Esophagus (tissue), 2 donors: ENCODE results near the gene IWS1. TPM values are rescaled to one million over a fixed set of nuclear protein-coding genes. Genes with fewer than 3 reads are reported as not detected.

Experiments used
- H3K27ac ChIP-seq, 2 donors: one replicate each; pipeline ENCODE4 v1.5.1; 2013; ENCODE audit warnings: low read depth in 2 of 2, mild to moderate bottlenecking in 2 of 2, inconsistent platforms in 1 of 2, low read length in 1 of 2, moderate library complexity in 1 of 2
- H3K27me3 ChIP-seq, 2 donors: one replicate each; pipeline ENCODE4 v1.6.1; 2013; ENCODE audit warnings: low read length in 2 of 2, control low read depth in 1 of 2, mild to moderate bottlenecking in 1 of 2; ENCODE audit not compliant: insufficient read depth in 2 of 2, control insufficient read depth in 1 of 2
- H3K36me3 ChIP-seq, 2 donors: one replicate each; pipeline ENCODE4 v1.6.1; 2013; ENCODE audit warnings: low read length in 1 of 2; ENCODE audit not compliant: control insufficient read depth in 2 of 2, insufficient read depth in 2 of 2
- H3K4me1 ChIP-seq, 2 donors: one replicate each; pipeline ENCODE4 v1.6.1; 2013; ENCODE audit warnings: low read length in 1 of 2; ENCODE audit not compliant: control insufficient read depth in 2 of 2, insufficient read depth in 2 of 2
- H3K4me3 ChIP-seq, 2 donors: one replicate each; pipeline ENCODE4 v1.5.1; 2013; ENCODE audit warnings: low read length in 2 of 2, mild to moderate bottlenecking in 2 of 2, low read depth in 1 of 2, moderate library complexity in 1 of 2
- H3K9me3 ChIP-seq, 2 donors: one replicate each; pipeline ENCODE4 v1.6.1; 2013; ENCODE audit warnings: mild to moderate bottlenecking in 2 of 2, low read depth in 1 of 2, low read length in 1 of 2, moderate library complexity in 1 of 2; ENCODE audit not compliant: control insufficient read depth in 2 of 2, insufficient read depth in 1 of 2
- WGBS, 2 donors: extraction: QIAGEN DNeasy Blood & Tissue Kit; methylation state at CpG; one replicate each; pipeline ENCODE4 v1.1.7; 2013; 5-methylcytosine and 5-hydroxymethylcytosine counted together
- polyA plus RNA-seq, 2 donors: library from polyadenylated mRNA; stranded (reverse); fragments of 200-250 nt; gene quantifications; one replicate each; pipeline ENCODE4 v1.2.3, GENCODE V29; 2013
- donor health status: healthy with polysubstance abuse.
- donor health status: Bipolar disorder and iron deficiency.

The IWS1 gene
- polyA plus RNA-seq, 2 donors = 14.1 to 19.7 TPM

DNA sequence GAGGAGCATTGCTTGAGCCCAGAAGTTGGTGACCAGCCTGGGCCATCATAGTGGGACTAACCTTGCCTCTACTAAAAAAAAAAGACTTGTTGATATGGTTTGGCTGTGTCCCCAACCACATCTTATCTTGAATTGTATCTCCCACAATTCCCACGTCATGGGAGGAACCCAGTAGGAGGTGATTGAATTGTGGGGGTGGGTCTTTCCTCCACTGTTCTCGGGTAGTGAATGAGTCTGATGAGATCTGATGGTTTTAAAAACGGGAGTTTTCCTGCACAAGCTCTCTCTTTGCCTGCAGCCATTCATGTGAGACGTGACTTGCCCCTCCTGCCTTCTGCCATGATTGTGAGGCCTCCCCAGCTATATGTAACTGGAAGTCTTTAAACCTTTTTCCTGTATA lies 61.0 kb downstream of the IWS1 start:
- Histone ChIP-seq H3K36me3 (peaks cover 0 to 4% of the 10 kb centered on the region in 2 donors), H3K27ac (no peak overlapping the region), H3K9me3 (no peaks in the 10 kb centered on the region), H3K4me3 (no peak overlapping the region), H3K27me3 (no peaks in the 10 kb centered on the region), H3K4me1 (no peaks in the 10 kb centered on the region)
- 68 to 69% methylated on average over 4 of the region's 4 CpGs for WGBS, 2 donors

DNA sequence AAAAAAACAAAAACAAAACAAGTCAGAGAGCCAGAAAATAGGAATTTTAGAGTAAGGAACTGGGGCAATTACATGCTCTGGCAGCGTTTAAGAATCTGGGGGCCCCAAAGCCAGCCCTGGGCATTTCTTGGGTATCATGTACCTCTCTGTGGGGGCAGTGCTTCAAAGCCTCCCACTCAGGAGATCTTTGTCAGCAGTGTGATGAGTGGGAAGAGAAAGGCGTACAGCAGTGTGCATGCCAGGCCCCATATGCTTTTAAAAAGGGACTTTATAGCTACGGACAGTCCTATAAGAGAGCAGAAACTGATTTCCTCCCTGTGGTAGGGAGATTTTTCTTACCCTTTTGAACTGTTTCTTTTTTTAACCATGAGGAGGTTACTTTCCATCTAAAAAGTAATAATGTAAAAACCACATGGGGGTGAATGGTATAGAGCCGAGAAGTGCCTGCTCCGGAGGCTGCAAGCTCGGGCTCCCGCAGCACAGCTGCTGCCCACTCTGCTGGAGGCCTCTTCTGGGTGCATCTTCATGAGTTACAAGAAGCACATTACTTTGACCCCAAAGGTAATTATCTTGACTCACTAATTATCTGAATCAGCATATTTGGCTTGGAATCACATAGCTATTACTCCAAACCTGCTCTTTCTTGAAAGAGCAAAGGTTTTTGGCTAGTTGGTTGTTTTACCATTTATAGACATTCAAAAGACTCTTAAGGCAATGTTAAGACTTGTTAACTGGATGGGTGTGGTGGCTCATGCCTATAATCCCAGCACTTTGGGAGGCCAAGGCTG lies 61.6 kb downstream of the IWS1 start:
- no peak overlapping the region for H3K27ac ChIP-seq
- H3K9me3 ChIP-seq = no peaks in the 10 kb centered on the region
- no peaks in the 10 kb centered on the region for H3K4me1 ChIP-seq
- peaks cover 0 to 4% of the 10 kb centered on the region in 2 donors for H3K36me3 ChIP-seq
- no peaks in the 10 kb centered on the region for H3K27me3 ChIP-seq
- no peak overlapping the region for H3K4me3 ChIP-seq
- WGBS, 2 donors = 75 to 76% methylated on average over 7 of the region's 7 CpGs

DNA sequence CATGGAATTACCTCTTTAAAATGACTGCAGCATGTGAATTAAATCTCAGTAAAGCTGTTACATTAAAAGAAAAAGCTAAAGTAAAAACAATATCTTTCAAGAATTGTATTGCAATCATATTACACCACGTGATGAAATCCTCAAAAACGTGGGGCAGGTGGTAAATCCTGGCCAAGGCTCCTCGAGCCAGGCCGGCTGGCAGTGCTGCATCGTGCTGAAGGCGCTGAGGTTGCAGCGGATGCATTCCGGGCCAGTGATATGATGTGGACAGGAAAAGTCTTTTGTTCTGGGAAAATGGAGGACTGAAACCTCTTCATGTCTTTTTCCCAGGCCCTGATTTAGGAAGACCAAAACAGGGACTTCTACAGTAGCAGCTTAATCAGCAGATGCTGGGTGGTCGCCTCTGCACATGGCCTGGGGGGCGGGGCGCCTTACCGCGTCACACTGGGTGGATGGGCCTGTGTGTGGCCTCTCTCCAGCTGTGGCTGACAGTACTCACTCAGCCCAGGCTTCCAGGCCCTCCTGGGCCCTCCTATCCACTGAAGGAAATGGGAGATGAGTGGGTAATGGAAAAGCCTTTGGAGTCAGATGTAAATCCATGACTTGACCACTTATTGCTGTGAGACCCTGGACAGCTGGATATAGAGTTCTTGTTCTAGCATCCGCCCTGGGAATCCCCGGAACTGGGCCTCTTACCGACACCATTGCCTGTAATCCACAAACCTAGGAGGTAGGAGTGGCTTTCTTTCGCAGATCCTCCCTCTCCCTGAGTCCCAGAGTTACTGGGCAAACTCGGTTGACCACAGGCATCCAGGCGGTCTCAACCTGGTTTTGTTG lies 62.9 kb downstream of the IWS1 start:
- Histone ChIP-seq H3K36me3 (no peaks in the 10 kb centered on the region), H3K27me3 (no peaks in the 10 kb centered on the region), H3K4me1 (no peaks in the 10 kb centered on the region), H3K27ac (no peak overlapping the region), H3K4me3 (no peak overlapping the region), H3K9me3 (no peaks in the 10 kb centered on the region)
- WGBS, 2 donors = 86% methylated on average over 19 of the region's 19 CpGs

DNA sequence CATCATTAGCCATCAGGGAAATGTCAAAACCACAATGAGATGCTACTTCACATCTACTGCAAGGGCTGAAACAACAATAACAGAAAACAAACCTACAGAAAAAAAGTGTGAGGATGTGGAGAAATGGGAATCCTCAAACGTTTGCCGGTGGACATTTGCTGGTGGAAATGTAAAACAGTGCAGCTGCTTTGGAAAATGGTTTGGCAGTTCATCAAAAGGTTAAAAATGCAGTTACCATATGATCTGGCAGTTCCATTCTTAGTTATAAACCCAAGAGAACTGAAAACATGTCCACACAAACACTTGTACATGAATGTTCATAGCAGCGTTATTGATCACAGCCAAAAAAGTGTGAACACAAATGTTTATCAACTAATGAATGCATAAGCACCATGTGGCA lies 63.8 kb downstream of the IWS1 start:
- no peaks in the 10 kb centered on the region for H3K4me1 ChIP-seq
- H3K4me3 ChIP-seq = no peak overlapping the region
- H3K9me3 ChIP-seq = no peaks in the 10 kb centered on the region
- WGBS, 2 donors = 41 to 61% methylated on average over 3 of the region's 3 CpGs
- H3K27ac ChIP-seq = no peak overlapping the region
- no peaks in the 10 kb centered on the region for H3K36me3 ChIP-seq
- no peaks in the 10 kb centered on the region for H3K27me3 ChIP-seq

DNA sequence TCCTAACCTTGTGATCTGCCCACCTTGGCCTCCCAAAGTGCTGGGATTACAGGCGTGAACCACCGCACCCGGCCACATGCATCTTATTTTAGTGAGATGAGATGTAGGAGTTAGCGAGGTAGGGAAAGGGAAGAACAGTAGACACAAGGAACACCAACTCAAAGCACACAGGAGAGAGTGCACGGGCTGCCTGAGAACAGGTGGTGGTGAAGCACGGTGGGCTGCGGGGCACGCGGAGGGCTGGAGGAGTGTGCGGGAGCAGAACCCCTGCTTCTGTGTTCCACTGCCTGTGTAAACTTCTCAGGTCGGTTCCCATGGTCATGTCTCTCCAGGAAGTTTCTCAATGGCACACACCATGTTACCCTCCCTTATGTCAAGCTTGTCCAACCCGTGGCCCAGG lies 69.3 kb downstream of the IWS1 start:
- Histone ChIP-seq H3K27me3 (no peaks in the 10 kb centered on the region), H3K9me3 (no peaks in the 10 kb centered on the region), H3K4me3 (no peak overlapping the region), H3K4me1 (no peaks in the 10 kb centered on the region), H3K27ac (no peak overlapping the region), H3K36me3 (peaks cover 0 to 3% of the 10 kb centered on the region in 2 donors)
- 95 to 96% methylated on average over 12 of the region's 12 CpGs for WGBS, 2 donors

DNA sequence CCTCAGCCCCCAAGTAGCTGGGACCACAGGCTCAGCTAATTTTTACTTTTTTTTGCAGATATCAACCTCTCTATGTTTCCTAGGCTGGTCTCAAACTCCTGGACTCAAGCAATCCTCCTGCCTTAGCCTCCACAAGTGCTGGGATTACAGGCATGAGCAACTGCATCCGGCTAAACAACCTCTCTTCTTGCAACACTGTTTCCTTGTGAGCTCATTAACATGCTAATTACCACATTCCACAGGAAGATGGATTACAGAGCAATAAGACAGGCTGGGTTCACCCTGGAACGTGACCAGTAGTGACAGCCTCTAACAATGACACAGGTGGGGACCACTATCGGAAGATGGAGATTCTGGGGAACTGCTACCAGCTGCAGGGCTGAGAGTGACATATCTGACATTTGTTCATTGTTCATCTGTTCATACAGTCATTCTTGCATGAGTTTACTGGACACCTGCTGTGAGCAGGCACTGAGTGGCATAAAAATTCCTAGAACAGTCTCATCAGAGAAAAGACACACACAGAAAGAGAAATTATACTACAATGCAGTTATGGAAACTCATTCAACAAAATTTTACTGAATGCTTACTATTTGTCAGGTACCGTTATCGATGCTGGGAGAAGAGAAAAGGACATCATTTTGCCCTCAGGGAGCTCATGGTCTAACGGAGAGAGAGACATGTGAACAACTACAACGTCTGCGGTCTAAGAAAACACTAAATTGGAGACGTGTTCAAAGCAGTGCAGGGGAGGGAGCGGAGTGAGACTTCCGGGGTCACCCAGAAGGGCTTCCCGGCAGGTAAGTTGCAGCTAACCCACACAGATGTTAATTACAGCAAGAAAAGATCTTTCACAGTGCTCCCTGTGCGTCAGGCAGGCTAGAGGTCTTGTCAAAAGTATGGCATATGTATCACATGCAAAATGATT lies 70.5 kb downstream of the IWS1 start:
- Histone ChIP-seq H3K27me3 (no peaks in the 10 kb centered on the region), H3K4me3 (no peak overlapping the region), H3K4me1 (no peaks in the 10 kb centered on the region), H3K36me3 (peaks cover 0 to 3% of the 10 kb centered on the region in 2 donors), H3K9me3 (no peaks in the 10 kb centered on the region), H3K27ac (no peak overlapping the region)
- 75 to 85% methylated on average over 13 of the region's 13 CpGs for WGBS, 2 donors

DNA sequence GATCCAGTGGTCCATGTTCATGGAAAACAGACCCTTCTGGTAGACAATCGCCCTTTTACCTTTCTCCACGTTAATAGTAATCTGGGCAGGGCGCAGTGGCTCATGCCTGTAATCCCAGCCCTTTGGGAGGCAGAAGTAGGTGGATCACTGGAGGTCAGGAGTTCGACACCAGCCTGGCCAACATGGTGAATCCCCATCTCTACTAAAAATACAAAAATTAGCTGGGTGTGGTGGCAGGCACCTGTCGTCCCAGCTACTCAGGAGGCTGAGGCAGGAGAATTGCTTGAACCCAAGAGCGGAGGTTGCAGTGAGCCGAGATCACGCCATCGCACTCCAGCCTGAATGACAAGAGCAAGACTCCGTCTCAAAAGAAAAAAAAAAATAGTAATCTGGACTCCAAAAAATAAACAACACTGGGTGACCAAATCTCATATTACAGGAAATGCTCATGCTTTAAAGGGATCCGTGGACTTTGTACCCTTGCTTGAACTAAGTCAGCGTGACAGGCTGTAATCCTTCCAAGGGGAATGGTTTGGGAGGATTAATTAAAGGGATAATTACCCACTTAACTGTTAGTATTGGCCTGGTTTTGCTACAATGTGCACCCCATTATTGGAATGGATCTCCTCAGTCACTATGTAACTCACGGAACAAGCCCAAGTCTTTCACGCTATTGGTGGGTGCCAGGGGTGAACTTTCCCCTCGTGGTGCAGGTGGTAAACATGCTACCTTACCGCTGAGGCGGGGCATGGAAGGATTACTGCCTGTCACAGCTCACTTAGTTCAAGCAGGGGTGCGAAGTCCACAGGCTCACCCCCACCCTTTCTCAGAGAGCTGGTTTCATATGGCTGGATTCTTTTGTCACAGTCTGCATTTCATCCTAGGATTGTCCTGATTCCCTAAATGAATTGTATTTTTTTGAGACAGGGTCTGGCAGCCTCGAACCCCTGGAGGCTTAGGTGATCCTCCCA lies 71.4 kb downstream of the IWS1 start:
- H3K27ac ChIP-seq = no peak overlapping the region
- 71 to 81% methylated on average over 19 of the region's 19 CpGs for WGBS, 2 donors
- H3K4me3 ChIP-seq = no peak overlapping the region

DNA sequence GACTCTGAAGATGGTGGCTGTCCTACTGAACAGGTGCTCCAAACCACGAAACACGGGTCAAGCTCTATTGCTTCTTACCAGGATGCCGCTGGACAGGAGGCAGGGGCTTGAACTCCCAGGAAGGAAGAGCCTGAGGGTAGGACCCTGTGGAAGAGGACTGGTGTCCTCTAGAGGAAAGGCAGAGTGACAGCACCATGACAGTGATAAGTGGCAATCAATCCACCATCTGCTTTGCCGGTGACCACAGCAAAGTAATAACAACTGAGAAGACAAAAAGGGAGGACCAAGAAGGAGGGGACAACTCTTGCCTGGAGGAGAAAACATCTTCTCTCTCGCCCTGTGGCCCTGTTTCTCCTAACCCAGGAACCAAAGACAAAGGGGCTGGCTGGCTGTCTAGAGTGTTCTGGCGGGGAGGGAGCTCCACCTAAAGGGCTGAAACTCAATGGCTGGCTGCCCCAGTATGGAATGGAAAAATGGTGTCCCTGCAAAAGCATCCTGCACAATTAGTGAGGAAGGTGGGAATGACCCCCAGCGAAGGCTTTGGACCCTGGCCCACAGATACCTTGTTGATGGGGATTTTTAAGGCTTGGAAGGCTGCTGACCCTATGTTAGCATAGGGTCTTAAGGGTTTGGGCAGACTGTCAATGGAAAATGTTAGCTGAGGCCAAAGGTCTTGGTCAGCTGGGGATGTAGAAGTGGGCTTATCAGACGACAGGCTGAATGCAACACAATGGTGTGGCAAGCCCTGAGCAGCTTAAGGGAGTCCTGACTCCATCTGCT lies 72.7 kb downstream of the IWS1 start:
- H3K4me3 ChIP-seq = no peak overlapping the region
- no peaks in the 10 kb centered on the region for H3K4me1 ChIP-seq
- H3K27me3 ChIP-seq = no peaks in the 10 kb centered on the region
- H3K9me3 ChIP-seq = no peaks in the 10 kb centered on the region
- H3K27ac ChIP-seq = no peak overlapping the region
- H3K36me3 ChIP-seq = peaks cover 0 to 3% of the 10 kb centered on the region in 2 donors
- 91 to 92% methylated on average over 8 of the region's 8 CpGs for WGBS, 2 donors

More for the DNA sequence above, 71.4 kb downstream of the IWS1 start:
- H3K36me3 ChIP-seq = peaks cover 0 to 3% of the 10 kb centered on the region in 2 donors
- H3K9me3 ChIP-seq = no peaks in the 10 kb centered on the region
- H3K27me3 ChIP-seq = no peaks in the 10 kb centered on the region
- H3K4me1 ChIP-seq = no peaks in the 10 kb centered on the region
